ENCODE data around the gene CHORDC1.
"Not testable (repeated sequence)": the region's sequence is repeated elsewhere in the genome, so short reads cannot be mapped to it uniquely, and the experiment has no call there.

CHORDC1 gene

GRCh38 chr11:90218606-90219005, 4.2 kb downstream of the CHORDC1 start:
- no peak for DNase-seq

GRCh38 chr11:90216611-90217010, 6.2 kb downstream of the CHORDC1 start:
- no peak for DNase-seq

GRCh38 chr11:90213322-90213721, 9.5 kb downstream of the CHORDC1 start:
- DNase-seq = no peak

- no peak for DNase-seq
Measured at GRCh38 chr11:90208857-90209256, 14.0 kb downstream of the CHORDC1 start.

GRCh38 chr11:90207992-90208391, 14.9 kb downstream of the CHORDC1 start:
- not testable (repeated sequence) for DNase-seq

- peak; percentile 14 for DNase-seq
Measured at GRCh38 chr11:90204832-90205646, 17.8 kb downstream of the CHORDC1 start.

- no peak for DNase-seq
Measured at GRCh38 chr11:90204407-90204806, 18.4 kb downstream of the CHORDC1 start.

GRCh38 chr11:90202342-90202741, 20.5 kb downstream of the CHORDC1 start:
- no peak for DNase-seq

- no peak for DNase-seq
Measured at GRCh38 chr11:90197377-90197776, 25.5 kb downstream of the CHORDC1 start.

GRCh38 chr11:90192869-90193582, 29.8 kb downstream of the CHORDC1 start:
- no peak for DNase-seq

- DNase-seq = no peak
Measured at GRCh38 chr11:90189011-90189410, 33.8 kb downstream of the CHORDC1 start.

GRCh38 chr11:90187839-90188238, 35.0 kb downstream of the CHORDC1 start:
- DNase-seq = no peak

GRCh38 chr11:90179923-90180322, 42.9 kb downstream of the CHORDC1 start:
- no peak for DNase-seq

GRCh38 chr11:90178751-90179150, 44.1 kb downstream of the CHORDC1 start:
- no peak for DNase-seq

GRCh38 chr11:90176069-90176468, 46.8 kb downstream of the CHORDC1 start:
- no peak for DNase-seq

GRCh38 chr11:90171359-90171758, 51.5 kb downstream of the CHORDC1 start:
- DNase-seq = no peak

- no peak for DNase-seq
Measured at GRCh38 chr11:90168571-90168970, 54.3 kb downstream of the CHORDC1 start.

GRCh38 chr11:90167704-90168103, 55.1 kb downstream of the CHORDC1 start:
- not testable (repeated sequence) for DNase-seq

- DNase-seq = not testable (repeated sequence)
Measured at GRCh38 chr11:90166982-90167573, 55.8 kb downstream of the CHORDC1 start.
